T-helper 2 cell treated with Interferon-gamma antibody and Interleukin-4, amounts not matched to agents 5 μg/mL and 100 μg/mL, for 36 hours (primary cell): Measurements from ENCODE around the gene DYNC1I2.

Source experiments
- DNase-seq: peaks from one replicate; pipeline ENCODE4 v3.0.0; 2021; ENCODE audit warnings: low spot score
- H3K27ac Mint-ChIP-seq: one replicate; pipeline ENCODE4 v1.8.0; 2021; ENCODE audit warnings: mild to moderate bottlenecking, mixed read lengths
- H3K27me3 Mint-ChIP-seq: one replicate; pipeline ENCODE4 v1.8.0; 2021; ENCODE audit warnings: low read depth, mixed read lengths
- H3K36me3 Mint-ChIP-seq: one replicate; pipeline ENCODE4 v1.8.0; 2021; ENCODE audit warnings: low read depth, mixed read lengths
- H3K4me1 Mint-ChIP-seq: one replicate; pipeline ENCODE4 v1.8.0; 2021; ENCODE audit warnings: low read depth, mixed read lengths
- H3K4me3 Mint-ChIP-seq: one replicate; pipeline ENCODE4 v1.8.0; 2022; ENCODE audit warnings: mild to moderate bottlenecking, moderate library complexity, mixed read lengths
- H3K9me3 Mint-ChIP-seq: one replicate; pipeline ENCODE4 v1.8.0; 2021; ENCODE audit warnings: mixed read lengths

DYNC1I2 gene

DNA sequence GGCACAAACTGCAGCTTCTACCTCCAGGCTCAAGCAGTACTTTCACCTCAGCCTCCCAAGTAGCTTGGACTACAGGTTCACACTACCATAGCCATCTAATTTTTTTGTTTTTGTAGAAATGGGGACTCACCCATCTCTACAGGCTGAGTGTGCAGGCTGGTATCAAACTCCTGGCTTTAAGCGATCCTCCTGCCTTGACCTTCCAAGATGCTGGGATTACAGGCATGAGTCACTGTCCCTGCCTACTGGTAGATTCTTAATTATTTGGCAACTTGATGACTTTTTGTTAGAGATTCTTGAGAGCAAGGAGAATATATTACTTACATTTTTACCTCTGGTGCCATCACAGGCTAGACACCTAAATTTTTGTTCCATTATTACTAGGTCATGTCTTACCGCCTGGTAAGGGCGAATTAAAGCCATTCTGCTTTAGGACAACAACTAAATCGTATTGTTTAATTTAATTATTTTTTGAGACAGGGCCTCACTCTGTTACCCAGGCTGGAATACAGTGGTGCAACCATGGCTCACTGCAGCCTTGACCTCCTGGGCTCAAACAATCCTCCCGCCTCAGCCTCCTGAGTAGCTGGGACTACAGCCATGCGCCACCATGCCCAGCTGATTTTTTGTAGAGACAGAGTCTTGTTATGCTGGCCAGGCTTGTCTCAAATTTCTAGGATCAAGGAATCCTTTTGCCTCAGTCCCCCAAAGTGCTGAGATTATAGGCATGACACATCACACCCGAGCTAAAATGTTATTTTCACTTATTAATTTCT lies 15.7 kb downstream of the DYNC1I2 start:
- peaks cover 6% of the 10 kb centered on the region for H3K36me3 Mint-ChIP-seq
- no peak for DNase-seq
- no peaks in the 10 kb centered on the region for H3K9me3 Mint-ChIP-seq
- H3K27ac Mint-ChIP-seq = no peak overlapping the region
- no peaks in the 10 kb centered on the region for H3K27me3 Mint-ChIP-seq
- no peak overlapping the region for H3K4me3 Mint-ChIP-seq
- H3K4me1 Mint-ChIP-seq = peaks cover 3% of the 10 kb centered on the region

- no peaks in the 10 kb centered on the region for H3K9me3 Mint-ChIP-seq
- peaks cover 3% of the 10 kb centered on the region for H3K4me1 Mint-ChIP-seq
- no peak for DNase-seq
- H3K36me3 Mint-ChIP-seq = peaks cover 8% of the 10 kb centered on the region
- H3K27me3 Mint-ChIP-seq = no peaks in the 10 kb centered on the region
- H3K4me3 Mint-ChIP-seq = no peak overlapping the region
- H3K27ac Mint-ChIP-seq = no peak overlapping the region
Observed at GRCh38 chr2:171703574-171704347, 16.5 kb downstream of the DYNC1I2 start.

GRCh38 chr2:171706152-171706803 lies 19.0 kb downstream of the DYNC1I2 start:
- H3K9me3 Mint-ChIP-seq = no peaks in the 10 kb centered on the region
- H3K4me1 Mint-ChIP-seq = peaks cover 3% of the 10 kb centered on the region
- no peak for DNase-seq

DNA sequence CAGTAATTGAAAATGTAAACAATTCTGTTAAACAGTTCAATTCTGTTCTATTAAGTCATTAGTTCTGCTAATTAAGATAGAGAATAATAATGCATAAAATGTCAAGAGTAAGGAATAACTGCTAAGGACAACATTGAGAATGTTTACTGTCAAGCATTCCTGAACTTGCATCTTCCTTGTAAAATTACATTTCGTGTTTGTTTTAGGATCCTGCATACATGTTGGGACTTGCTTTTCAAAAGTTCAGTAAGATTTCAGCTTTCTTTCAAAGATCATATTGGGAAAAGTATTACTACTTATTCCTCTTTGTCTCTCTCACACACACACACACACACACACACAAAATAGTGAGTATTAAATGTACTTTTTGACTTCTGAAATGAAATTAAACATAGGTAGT lies 20.5 kb downstream of the DYNC1I2 start:
- no peaks in the 10 kb centered on the region for H3K9me3 Mint-ChIP-seq
- H3K4me1 Mint-ChIP-seq = peaks cover 10% of the 10 kb centered on the region
- H3K36me3 Mint-ChIP-seq = peaks cover 12% of the 10 kb centered on the region
- H3K4me3 Mint-ChIP-seq = no peak overlapping the region
- no peak for DNase-seq
- H3K27ac Mint-ChIP-seq = no peak overlapping the region
- H3K27me3 Mint-ChIP-seq = no peaks in the 10 kb centered on the region

More at GRCh38 chr2:171706152-171706803, 19.0 kb downstream of the DYNC1I2 start:
- H3K36me3 Mint-ChIP-seq = peaks cover 12% of the 10 kb centered on the region
- H3K27me3 Mint-ChIP-seq = no peaks in the 10 kb centered on the region
- H3K4me3 Mint-ChIP-seq = no peak overlapping the region
- H3K27ac Mint-ChIP-seq = no peak overlapping the region

GRCh38 chr2:171709011-171709685 lies 21.9 kb downstream of the DYNC1I2 start:
- Mint-ChIP-seq H3K4me1 (peaks cover 9% of the 10 kb centered on the region), H3K27ac (no peak overlapping the region), H3K4me3 (no peak overlapping the region), H3K27me3 (no peaks in the 10 kb centered on the region), H3K9me3 (no peaks in the 10 kb centered on the region), H3K36me3 (peaks cover 12% of the 10 kb centered on the region)
- DNase-seq = no peak

DNA sequence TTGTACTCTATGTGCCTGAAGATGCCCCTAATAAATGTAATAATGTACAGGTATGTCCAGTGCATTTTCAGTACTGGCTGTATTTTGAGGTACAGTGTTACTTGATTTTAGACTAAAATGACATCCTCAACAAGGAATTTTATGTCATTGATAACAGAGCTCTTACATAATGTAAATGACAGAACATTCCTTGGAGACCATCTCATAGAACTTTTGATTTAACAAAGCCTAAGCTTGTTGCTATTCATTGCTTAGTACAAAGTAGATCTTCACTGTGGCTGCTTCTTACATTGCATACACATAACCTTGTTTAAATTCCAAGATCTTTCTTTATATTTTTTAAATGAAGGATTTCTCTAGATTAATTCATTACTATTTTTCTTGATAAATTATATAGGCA lies 24.1 kb downstream of the DYNC1I2 start:
- Mint-ChIP-seq H3K27ac (no peak overlapping the region), H3K9me3 (no peaks in the 10 kb centered on the region), H3K4me1 (peaks cover 9% of the 10 kb centered on the region), H3K36me3 (peaks cover 18% of the 10 kb centered on the region), H3K4me3 (no peak overlapping the region), H3K27me3 (no peaks in the 10 kb centered on the region)
- DNase-seq = no peak

DNA sequence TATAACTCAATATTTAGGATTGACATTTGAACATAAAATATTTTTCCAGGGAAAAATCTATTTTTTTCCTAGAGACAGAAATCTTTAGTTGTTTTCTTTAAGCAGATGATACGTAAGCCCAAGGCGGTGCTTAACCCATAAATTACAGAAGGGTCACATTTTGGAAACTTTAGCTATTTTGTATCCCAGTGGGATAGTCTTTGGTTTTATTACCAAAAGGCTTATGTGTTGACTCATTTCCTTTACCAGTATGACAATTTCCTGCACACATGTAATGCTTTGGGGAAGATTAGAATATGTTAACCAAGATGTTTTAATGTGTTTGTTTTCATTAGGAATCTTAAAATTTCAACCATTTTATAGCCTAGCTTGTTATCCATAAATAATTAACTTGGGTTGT lies 24.8 kb downstream of the DYNC1I2 start:
- Mint-ChIP-seq H3K36me3 (peaks cover 23% of the 10 kb centered on the region), H3K27me3 (no peaks in the 10 kb centered on the region), H3K9me3 (no peaks in the 10 kb centered on the region), H3K4me3 (no peak overlapping the region), H3K4me1 (peaks cover 7% of the 10 kb centered on the region), H3K27ac (no peak overlapping the region)
- DNase-seq = no peak

- H3K4me3 Mint-ChIP-seq = no peak overlapping the region
- peaks cover 3% of the 10 kb centered on the region for H3K4me1 Mint-ChIP-seq
- DNase-seq = no peak
- H3K27ac Mint-ChIP-seq = peak overlapping the region; percentile 17
- H3K9me3 Mint-ChIP-seq = no peaks in the 10 kb centered on the region
- H3K36me3 Mint-ChIP-seq = peaks cover 19% of the 10 kb centered on the region
- H3K27me3 Mint-ChIP-seq = no peaks in the 10 kb centered on the region
Observed at GRCh38 chr2:171718720-171719119, 31.5 kb downstream of the DYNC1I2 start.

GRCh38 chr2:171719660-171720059 lies 32.4 kb downstream of the DYNC1I2 start:
- DNase-seq = no peak
- Mint-ChIP-seq H3K9me3 (no peaks in the 10 kb centered on the region), H3K4me3 (no peak overlapping the region), H3K36me3 (peaks cover 19% of the 10 kb centered on the region), H3K27ac (no peak overlapping the region), H3K27me3 (no peaks in the 10 kb centered on the region), H3K4me1 (peaks cover 3% of the 10 kb centered on the region)

DNA sequence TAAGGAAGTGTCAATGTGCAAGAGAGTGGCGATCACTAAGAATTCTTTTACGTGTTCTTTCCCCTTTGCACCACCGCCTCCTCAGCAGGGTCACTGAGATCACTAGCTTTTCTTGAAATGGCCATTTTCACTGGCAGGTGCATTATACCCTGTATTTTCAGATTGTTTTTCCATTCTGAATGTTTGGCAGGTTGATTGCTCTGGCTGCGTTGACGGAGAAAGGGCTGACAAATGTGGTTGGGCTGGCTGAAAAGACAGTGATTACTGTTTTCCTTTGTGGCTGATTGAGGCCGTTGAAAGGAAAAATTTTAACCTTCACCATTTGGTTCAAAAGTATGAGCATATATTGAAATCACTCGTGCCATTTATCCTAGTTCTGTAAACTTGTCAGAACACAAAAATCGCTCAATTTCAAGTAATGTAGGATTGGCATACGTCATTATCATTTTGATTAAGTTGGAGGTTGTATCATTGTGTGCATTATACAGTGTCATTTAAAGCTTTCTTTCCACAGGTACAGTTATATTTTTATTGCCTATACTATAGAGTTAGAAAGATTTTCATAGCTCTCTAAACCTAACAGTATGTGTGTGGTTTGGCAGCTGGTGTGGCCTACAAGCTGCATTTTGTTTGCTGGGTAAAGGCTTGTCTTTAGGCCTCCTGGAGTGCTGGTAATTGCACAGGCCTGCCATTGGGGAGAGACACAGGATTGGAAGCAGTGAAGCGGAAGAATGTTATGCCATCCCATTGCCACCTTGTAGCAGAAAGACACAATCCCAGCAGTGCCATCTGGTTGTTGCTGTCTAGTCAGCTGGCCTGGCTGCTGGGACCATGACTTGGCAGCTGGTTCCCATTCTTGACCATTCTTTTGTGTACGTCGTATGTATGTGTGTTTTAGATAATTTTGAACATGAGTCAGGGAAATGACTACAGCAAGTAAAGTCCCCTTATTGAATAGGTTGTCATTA lies 36.7 kb downstream of the DYNC1I2 start:
- no peak overlapping the region for H3K27ac Mint-ChIP-seq
- no peaks in the 10 kb centered on the region for H3K27me3 Mint-ChIP-seq
- H3K4me3 Mint-ChIP-seq = no peak overlapping the region
- DNase-seq = no peak
- no peaks in the 10 kb centered on the region for H3K9me3 Mint-ChIP-seq
- H3K4me1 Mint-ChIP-seq = peaks cover under 1% of the 10 kb centered on the region
- H3K36me3 Mint-ChIP-seq = peaks cover 21% of the 10 kb centered on the region

- Mint-ChIP-seq H3K9me3 (no peaks in the 10 kb centered on the region), H3K4me3 (no peak overlapping the region), H3K27me3 (no peaks in the 10 kb centered on the region), H3K4me1 (no peaks in the 10 kb centered on the region), H3K36me3 (peaks cover 40% of the 10 kb centered on the region), H3K27ac (no peak overlapping the region)
- DNase-seq = no peak
Observed at GRCh38 chr2:171726847-171727450, 39.7 kb downstream of the DYNC1I2 start.

DNA sequence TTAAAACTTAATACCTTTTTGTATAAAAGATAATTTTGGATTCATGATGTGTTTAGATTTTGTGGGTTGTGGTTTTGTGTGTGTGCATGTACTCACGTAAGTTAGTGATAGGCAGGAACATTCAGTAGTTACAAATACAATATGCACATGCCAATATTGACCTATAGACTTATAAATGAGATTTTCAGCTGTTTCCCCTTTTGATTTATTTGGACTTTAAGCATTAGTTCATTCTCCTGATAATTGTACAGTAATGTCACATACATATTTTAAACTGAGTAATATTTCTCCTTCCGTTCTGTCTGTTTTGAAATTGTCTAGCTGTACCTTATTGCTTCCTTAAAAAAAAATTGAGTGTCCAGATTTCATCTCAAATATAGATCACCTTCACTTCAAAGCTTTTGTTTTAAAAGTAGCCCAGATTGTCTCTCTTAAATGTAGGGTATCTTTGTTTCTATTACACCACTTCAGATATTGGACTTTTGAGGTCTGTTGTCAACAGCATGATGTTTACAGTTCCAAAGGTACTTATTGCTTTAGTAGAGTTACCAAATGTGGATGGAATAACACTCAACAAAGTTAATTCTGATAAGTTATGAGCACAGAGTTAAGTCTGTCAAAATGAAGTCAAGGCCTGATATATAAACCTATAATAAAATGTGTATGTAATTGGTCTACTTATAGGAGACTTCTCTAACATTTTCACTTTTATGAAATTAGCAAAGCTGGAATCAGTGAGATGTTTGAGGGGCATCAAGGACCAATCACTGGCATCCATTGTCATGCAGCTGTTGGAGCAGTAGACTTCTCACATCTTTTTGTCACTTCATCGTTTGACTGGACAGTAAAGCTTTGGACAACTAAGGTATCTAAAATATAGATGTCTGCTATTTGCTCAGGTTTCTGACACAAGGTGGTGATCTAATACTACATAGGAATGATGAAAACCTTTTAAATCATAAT lies 42.0 kb downstream of the DYNC1I2 start:
- Mint-ChIP-seq H3K9me3 (no peaks in the 10 kb centered on the region), H3K4me1 (no peaks in the 10 kb centered on the region), H3K4me3 (no peak overlapping the region), H3K27ac (no peak overlapping the region), H3K36me3 (peaks cover 54% of the 10 kb centered on the region), H3K27me3 (no peaks in the 10 kb centered on the region)
- DNase-seq = no peak
